ENCODE data around the gene TACC2. TPM values are rescaled to one million over a fixed set of nuclear protein-coding genes. Genes with fewer than 3 reads are reported as not detected.

Gene TACC2
- total RNA-seq, 1 donor from 2014 or later: 22.0 TPM

DNA sequence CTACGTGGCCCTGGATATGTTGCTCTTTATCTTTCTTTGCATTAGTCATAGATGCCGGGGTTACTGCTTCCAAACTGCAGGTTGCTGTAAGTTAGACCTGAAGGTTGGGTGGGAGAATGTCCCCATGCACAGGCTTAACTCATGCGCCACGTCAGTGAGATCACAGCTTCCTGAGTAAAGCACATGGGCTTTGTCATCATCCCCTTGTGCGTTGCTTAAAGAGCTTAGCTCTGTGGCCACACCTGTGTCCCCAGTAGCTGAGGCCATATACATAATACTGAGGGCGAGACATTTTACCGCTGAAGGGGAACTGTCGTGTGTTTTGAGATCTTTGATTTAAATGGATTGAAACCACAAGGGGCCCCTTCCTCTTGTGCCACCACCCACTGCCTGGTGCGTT is 236.4 kb downstream of the TACC2 start:
- TF ChIP-seq, protein P1, sequence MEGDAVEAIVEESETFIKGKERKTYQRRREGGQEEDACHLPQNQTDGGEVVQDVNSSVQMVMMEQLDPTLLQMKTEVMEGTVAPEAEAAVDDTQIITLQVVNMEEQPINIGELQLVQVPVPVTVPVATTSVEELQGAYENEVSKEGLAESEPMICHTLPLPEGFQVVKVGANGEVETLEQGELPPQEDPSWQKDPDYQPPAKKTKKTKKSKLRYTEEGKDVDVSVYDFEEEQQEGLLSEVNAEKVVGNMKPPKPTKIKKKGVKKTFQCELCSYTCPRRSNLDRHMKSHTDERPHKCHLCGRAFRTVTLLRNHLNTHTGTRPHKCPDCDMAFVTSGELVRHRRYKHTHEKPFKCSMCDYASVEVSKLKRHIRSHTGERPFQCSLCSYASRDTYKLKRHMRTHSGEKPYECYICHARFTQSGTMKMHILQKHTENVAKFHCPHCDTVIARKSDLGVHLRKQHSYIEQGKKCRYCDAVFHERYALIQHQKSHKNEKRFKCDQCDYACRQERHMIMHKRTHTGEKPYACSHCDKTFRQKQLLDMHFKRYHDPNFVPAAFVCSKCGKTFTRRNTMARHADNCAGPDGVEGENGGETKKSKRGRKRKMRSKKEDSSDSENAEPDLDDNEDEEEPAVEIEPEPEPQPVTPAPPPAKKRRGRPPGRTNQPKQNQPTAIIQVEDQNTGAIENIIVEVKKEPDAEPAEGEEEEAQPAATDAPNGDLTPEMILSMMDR (IDR thresholded peaks at IDR 0.05; ENCODE audit: insufficient read depth, low read depth, low read length): no peak
- TF ChIP-seq EZH2 (IDR thresholded peaks at IDR 0.05; ENCODE audit: insufficient read depth, low read length): no peak

DNA sequence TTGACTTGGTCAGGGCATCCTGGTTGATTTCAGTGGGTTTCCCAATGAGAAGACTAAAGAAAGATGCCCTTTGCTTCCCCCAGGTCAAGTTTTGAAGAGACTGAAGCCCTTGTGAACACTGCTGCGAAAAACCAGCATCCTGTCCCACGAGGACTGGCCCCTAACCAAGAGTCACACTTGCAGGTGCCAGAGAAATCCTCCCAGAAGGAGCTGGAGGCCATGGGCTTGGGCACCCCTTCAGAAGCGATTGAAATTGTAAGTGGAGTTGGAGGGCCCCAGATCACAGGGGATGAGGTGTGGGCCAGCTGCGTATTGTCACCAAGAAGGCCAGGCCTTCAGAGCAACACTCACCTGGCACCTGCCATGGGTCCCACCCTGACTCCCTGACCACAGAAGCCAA is 238.8 kb downstream of the TACC2 start:
- H3K4me2 ChIP-seq (ENCODE audit: low read length): no peak overlapping the region
- H3K27ac ChIP-seq (ENCODE audit: low read depth, low read length): no peak overlapping the region
- H3K36me3 ChIP-seq (ENCODE audit: insufficient read depth, low read length): peaks cover 29% of the 10 kb centered on the region
- Mint-ChIP-seq H3K27me3 (ENCODE audit: low read depth, unreplicated experiment) (no peaks in the 10 kb centered on the region), H3K27ac (ENCODE audit: unreplicated experiment) (no peak overlapping the region), H3K36me3 (ENCODE audit: low read depth, unreplicated experiment) (peaks cover 10% of the 10 kb centered on the region), H3K4me3 (ENCODE audit: unreplicated experiment) (no peak overlapping the region), H3K9me3 (ENCODE audit: unreplicated experiment) (no peaks in the 10 kb centered on the region), H3K4me1 (ENCODE audit: low read depth, unreplicated experiment) (no peaks in the 10 kb centered on the region)
- H3K4me3 ChIP-seq (ENCODE audit: insufficient read depth, low read depth, low read length): no peak overlapping the region
- no peaks in the 10 kb centered on the region for H3K9me3 ChIP-seq (ENCODE audit: insufficient read depth, low read depth, low read length)
- no peaks in the 10 kb centered on the region for H3K27me3 ChIP-seq (ENCODE audit: insufficient read depth, low read length)
- no peak for DNase-seq (ENCODE audit: low read depth)
- TF ChIP-seq, protein P1 (IDR thresholded peaks at IDR 0.05; ENCODE audit: insufficient read depth, low read depth, low read length): no peak
- TF ChIP-seq EZH2 (IDR thresholded peaks at IDR 0.05; ENCODE audit: insufficient read depth, low read length): no peak
- no peaks in the 10 kb centered on the region for H4K20me1 ChIP-seq (ENCODE audit: insufficient read depth, low read length)
- no peak overlapping the region for H3K9ac ChIP-seq (ENCODE audit: low read length)
- FAIRE-seq: no peak
- no peak overlapping the region for H2AFZ ChIP-seq (ENCODE audit: low read depth, low read length)
- H3K79me2 ChIP-seq (ENCODE audit: insufficient read depth, low read length): no peaks in the 10 kb centered on the region
- H3K4me1 ChIP-seq (ENCODE audit: insufficient read depth, low read length): no peaks in the 10 kb centered on the region

More for the DNA sequence above, 236.4 kb downstream of the TACC2 start:
- H3K4me3 Mint-ChIP-seq (ENCODE audit: unreplicated experiment): no peak overlapping the region
- no peaks in the 10 kb centered on the region for H3K9me3 Mint-ChIP-seq (ENCODE audit: unreplicated experiment)
- H3K27ac Mint-ChIP-seq (ENCODE audit: unreplicated experiment): no peak overlapping the region
- Histone ChIP-seq H3K9me3 (ENCODE audit: insufficient read depth, low read depth, low read length) (no peaks in the 10 kb centered on the region), H3K27me3 (ENCODE audit: insufficient read depth, low read length) (no peaks in the 10 kb centered on the region), H3K36me3 (ENCODE audit: insufficient read depth, low read length) (peaks cover 26% of the 10 kb centered on the region), H3K9ac (ENCODE audit: low read length) (no peak overlapping the region), H4K20me1 (ENCODE audit: insufficient read depth, low read length) (no peaks in the 10 kb centered on the region), H3K4me2 (ENCODE audit: low read length) (no peak overlapping the region), H3K79me2 (ENCODE audit: insufficient read depth, low read length) (no peaks in the 10 kb centered on the region), H3K27ac (ENCODE audit: low read depth, low read length) (no peak overlapping the region), H3K4me1 (ENCODE audit: insufficient read depth, low read length) (no peaks in the 10 kb centered on the region), H2AFZ (ENCODE audit: low read depth, low read length) (no peak overlapping the region), H3K4me3 (ENCODE audit: insufficient read depth, low read depth, low read length) (no peak overlapping the region)
- FAIRE-seq: no peak
- no peaks in the 10 kb centered on the region for H3K4me1 Mint-ChIP-seq (ENCODE audit: low read depth, unreplicated experiment)
- DNase-seq (ENCODE audit: low read depth): no peak
- H3K36me3 Mint-ChIP-seq (ENCODE audit: low read depth, unreplicated experiment): peaks cover 10% of the 10 kb centered on the region
- H3K27me3 Mint-ChIP-seq (ENCODE audit: low read depth, unreplicated experiment): no peaks in the 10 kb centered on the region

DNA sequence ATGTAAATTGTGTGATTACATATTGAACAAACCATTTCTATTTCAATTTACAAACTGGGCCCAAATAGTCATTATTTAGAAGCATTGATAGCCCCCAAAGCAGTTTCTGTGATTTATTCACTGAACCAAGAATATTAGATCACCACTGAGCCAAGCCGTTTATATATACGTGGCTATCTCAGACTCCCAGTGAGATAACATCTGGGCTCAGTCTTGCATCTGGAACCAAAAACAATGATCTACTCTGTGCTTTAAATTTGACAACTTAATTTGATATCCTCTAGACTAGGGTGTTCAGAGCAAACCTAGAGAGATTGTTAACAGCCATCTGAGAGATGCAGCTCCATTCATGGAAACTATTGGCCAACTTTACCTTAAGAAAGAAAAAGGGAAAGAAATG is 240.7 kb downstream of the TACC2 start:
- H3K36me3 Mint-ChIP-seq (ENCODE audit: low read depth, unreplicated experiment): peaks cover 10% of the 10 kb centered on the region
- H3K9me3 ChIP-seq (ENCODE audit: insufficient read depth, low read depth, low read length): no peaks in the 10 kb centered on the region
- H3K9me3 Mint-ChIP-seq (ENCODE audit: unreplicated experiment): no peaks in the 10 kb centered on the region
- TF ChIP-seq, protein P1 (IDR thresholded peaks at IDR 0.05; ENCODE audit: insufficient read depth, low read depth, low read length): no peak
- no peak for TF ChIP-seq EZH2 (IDR thresholded peaks at IDR 0.05; ENCODE audit: insufficient read depth, low read length)
- H3K9ac ChIP-seq (ENCODE audit: low read length): no peak overlapping the region
- no peaks in the 10 kb centered on the region for H3K4me1 Mint-ChIP-seq (ENCODE audit: low read depth, unreplicated experiment)
- no peaks in the 10 kb centered on the region for H3K4me1 ChIP-seq (ENCODE audit: insufficient read depth, low read length)
- peaks cover 29% of the 10 kb centered on the region for H3K36me3 ChIP-seq (ENCODE audit: insufficient read depth, low read length)
- no peak for FAIRE-seq
- H4K20me1 ChIP-seq (ENCODE audit: insufficient read depth, low read length): no peaks in the 10 kb centered on the region
- no peaks in the 10 kb centered on the region for H3K79me2 ChIP-seq (ENCODE audit: insufficient read depth, low read length)
- H3K4me3 ChIP-seq (ENCODE audit: insufficient read depth, low read depth, low read length): no peak overlapping the region
- H3K4me3 Mint-ChIP-seq (ENCODE audit: unreplicated experiment): no peak overlapping the region
- H3K27me3 Mint-ChIP-seq (ENCODE audit: low read depth, unreplicated experiment): no peaks in the 10 kb centered on the region
- no peak overlapping the region for H2AFZ ChIP-seq (ENCODE audit: low read depth, low read length)
- H3K27ac ChIP-seq (ENCODE audit: low read depth, low read length): no peak overlapping the region
- DNase-seq (ENCODE audit: low read depth): no peak
- no peaks in the 10 kb centered on the region for H3K27me3 ChIP-seq (ENCODE audit: insufficient read depth, low read length)
- no peak overlapping the region for H3K4me2 ChIP-seq (ENCODE audit: low read length)
- H3K27ac Mint-ChIP-seq (ENCODE audit: unreplicated experiment): no peak overlapping the region

Measured in astrocyte (in vitro differentiated cells and primary cell).